ENCODE results near the gene UBE2A.

Gene UBE2A

GRCh38 chrX:119574394-119575266, at the start of gene UBE2A:
Gene UBE2A (plus strand): TSS chrX:119574563. CDS start chrX:119574712, 149 bp downstream.
- DNase-seq (ENCODE audit: low read depth): peak; percentile 81

DNA sequence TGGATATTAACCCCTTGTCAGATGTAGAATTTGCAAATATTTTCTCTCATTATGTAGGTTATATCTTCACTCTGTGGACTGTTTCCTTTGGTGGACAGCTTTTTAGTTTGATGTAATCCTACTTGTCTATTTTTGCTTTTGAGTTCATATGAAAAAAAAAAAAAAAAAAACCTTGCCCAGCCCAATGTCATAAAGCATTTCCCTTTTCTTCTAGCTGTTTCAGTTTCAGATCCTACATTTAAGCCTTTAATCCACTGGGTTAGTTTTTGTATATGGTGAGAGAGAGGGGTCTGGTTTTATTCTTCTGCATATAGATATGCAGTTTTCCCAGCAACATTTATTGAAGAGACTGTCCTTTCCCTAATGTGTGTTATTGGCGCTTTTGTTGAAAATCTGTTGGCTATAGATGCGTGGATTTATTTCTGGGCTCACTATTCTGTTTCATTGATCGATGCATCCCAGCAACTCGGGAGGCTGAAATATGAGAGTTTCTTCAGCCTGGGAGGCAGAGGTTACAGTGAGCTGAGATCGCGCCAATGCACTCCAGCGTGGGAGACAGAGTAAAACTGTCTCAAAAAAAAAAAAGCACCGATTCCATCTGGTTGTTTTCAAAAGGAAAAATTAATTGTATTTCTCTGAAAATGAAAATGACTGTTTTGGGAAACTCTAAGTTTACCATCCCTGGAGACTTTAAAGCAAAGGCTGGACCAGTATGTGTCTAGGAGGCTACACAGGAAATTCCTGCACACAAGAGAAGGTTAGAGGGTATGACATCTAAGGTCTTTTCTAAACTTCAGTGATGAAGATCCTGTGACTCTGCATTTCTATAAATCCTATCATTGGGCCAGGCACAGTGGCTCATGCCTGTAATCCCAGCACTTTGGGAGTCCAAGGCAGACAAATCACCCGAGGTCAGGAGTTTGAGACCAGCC, 44.8 kb upstream of the UBE2A start:
- no peak for DNase-seq (ENCODE audit: low read depth)

GRCh38 chrX:119537487-119537886, 36.9 kb upstream of the UBE2A start:
- no peak for DNase-seq (ENCODE audit: low read depth)

DNA sequence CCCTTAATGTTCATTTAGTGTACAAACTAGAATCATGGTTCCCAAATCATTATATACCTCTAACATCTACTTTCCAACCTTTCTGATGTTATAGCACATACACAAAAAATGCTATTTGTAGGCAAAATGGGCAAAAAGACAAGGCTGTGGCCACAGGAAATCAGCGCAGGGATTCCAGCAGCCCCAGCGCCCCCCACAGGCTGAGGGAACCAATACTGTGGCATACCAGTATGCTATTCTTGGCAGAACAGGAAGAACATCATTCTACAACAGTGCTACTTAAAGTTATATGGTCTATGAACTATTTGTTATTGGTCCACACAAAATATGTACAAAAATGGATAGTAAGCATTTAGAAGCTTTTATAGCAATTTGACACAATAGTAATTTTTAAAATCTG, 34.5 kb upstream of the UBE2A start:
- DNase-seq (ENCODE audit: low read depth): no peak

DNA sequence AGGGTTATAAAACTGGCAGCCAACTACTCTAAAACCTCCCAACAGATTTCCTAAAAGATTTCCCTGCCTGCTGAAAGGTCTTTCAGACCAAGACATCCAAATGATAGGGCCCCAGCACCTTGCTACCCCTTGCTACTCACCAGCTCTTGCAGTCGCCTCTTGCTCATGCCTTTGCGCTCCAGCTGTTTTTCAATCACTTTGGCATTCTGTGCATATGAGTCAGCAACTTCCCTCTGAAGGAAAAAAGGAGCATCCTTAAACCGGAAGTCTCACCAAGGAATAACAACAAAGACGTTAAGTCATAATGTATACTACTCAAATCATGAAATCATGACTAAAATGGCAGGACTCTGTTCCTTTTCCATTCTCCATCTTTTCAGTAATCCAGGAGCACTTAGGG, 33.2 kb upstream of the UBE2A start:
- no peak for DNase-seq (ENCODE audit: low read depth)

- no peak for DNase-seq (ENCODE audit: low read depth)
Measured at GRCh38 chrX:119549327-119550016, 24.9 kb upstream of the UBE2A start.

DNA sequence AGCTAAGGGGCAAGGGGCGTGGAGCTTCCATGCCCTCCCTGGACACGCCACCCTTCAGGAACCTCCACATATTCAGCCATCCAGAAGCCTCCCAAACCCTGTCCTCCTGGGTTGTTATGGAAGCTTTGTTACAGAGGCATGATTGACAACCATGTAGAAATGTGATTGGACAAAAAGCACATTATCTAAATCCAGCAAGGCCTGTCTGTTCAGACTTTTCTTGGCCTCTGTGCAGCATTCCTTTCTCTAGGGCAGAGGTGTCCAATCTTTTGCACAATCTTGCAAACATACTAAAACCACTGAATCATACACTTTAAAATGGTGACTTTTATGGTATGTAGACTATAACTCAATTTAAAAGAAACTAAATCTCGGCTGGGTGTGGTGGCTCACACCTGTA, 21.9 kb upstream of the UBE2A start:
- no peak for DNase-seq (ENCODE audit: low read depth)

DNA sequence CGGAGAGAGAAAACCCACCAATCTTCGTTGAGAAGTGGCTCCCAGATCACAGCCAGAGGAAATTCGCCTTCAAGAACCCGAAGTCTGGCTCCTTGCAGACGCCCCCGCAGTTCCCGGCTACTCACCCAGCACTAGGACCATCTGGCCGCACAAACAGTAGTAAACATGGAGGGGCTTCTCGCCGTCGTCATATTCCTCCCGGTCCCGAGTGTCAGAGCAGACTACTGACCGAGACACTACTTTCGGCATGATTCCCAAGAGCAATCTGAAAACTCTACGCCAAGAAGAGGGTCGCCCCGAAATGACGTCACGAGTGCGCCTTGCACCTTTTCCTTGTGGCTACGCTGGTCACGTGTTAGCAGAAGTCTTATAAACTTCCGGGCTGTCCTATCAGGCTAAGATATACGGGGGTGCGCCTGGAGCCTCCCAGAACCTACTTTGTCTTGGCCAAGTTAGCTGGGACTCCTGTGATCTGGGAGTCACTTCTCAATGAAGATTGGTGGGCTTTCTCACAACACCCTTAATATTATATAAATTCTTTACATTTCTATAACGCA, 9.2 kb upstream of the UBE2A start, which contains the start of gene STEEP1:
Gene STEEP1 (minus strand): TSS at position 303 of the 557 bp plus-strand sequence. CDS start 54 bp downstream, at position 249.
- DNase-seq (ENCODE audit: low read depth): peak; percentile 77

GRCh38 chrX:119570351-119570835, 4.0 kb upstream of the UBE2A start:
- DNase-seq (ENCODE audit: low read depth): no peak

DNA sequence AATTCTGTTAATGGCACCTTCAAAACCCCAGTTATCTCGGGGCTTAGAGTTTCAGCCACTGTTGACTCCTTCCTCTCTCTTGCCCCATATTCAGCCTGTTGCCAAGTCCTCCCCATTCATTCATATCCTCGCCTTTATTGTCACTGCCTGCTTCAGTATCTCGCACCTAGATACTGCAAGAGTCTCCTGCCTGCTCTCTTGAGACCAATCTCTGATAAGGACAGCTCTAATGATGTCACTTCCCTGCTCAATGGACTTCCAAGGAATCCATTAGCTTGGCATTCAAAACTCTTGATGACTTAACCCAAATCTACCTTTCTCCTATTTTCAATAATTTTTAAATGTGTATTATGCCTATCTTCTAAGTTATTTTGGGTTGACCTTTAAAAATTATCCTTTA, 1.1 kb upstream of the UBE2A start:
- DNase-seq (ENCODE audit: low read depth): no peak

GRCh38 chrX:119573840-119574393, 446 bp upstream of the UBE2A start:
- no peak for DNase-seq (ENCODE audit: low read depth)

DNA sequence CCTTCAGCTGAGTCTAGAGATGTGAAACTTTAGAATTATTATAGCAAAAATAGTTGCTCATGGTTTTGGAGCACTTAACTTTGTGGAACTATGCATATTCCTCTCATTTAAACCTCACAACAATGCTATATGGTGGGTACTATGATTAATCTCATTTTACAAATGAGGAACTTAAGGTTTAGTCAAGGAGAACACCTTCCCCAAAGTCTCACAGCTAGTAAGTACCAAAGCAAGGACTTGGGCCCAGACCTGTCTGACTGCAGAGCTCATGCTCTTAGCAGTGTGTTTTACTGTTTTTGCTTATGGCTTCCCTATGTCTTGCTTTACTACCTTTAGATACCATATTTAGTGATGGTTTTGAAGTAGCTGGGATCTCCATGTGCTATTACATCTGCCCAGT, 5.1 kb downstream of the UBE2A start:
- no peak for DNase-seq (ENCODE audit: low read depth)

GRCh38 chrX:119583431-119584059, 9.2 kb downstream of the UBE2A start:
- no peak for DNase-seq (ENCODE audit: low read depth)

- no peak for DNase-seq (ENCODE audit: low read depth)
Measured at GRCh38 chrX:119589810-119590209, 15.4 kb downstream of the UBE2A start.

DNA sequence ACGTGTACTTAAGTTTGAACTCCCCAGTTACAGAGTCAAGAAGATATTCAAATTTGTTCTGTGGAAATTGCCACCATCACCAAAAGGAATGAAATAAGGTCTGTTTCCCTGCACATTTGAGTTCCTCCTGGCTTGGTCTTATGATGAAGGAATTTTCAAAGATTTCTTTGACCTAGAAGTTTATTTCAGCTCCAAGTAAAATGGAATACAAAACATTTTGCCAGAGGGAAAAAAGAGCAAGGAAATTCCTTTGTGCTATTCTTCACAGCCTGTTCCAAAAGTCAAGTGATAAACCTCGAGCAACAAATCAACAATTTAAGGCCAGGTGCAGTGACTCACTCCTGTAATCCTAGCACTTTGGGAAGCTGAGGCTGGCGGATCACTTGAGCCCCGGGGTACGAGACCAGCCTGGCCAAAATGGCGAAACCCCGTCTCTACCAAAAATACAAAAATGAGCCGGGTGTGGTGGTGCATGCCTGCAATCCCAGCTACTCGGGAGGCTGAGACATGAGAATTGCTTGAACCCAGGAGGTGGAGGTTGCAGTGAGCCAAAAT, 28.4 kb downstream of the UBE2A start:
- DNase-seq (ENCODE audit: low read depth): no peak

GRCh38 chrX:119604766-119605463, 30.6 kb downstream of the UBE2A start:
- no peak for DNase-seq (ENCODE audit: low read depth)

GRCh38 chrX:119605464-119606279, 31.3 kb downstream of the UBE2A start:
- DNase-seq (ENCODE audit: low read depth): peak; percentile 23

DNA sequence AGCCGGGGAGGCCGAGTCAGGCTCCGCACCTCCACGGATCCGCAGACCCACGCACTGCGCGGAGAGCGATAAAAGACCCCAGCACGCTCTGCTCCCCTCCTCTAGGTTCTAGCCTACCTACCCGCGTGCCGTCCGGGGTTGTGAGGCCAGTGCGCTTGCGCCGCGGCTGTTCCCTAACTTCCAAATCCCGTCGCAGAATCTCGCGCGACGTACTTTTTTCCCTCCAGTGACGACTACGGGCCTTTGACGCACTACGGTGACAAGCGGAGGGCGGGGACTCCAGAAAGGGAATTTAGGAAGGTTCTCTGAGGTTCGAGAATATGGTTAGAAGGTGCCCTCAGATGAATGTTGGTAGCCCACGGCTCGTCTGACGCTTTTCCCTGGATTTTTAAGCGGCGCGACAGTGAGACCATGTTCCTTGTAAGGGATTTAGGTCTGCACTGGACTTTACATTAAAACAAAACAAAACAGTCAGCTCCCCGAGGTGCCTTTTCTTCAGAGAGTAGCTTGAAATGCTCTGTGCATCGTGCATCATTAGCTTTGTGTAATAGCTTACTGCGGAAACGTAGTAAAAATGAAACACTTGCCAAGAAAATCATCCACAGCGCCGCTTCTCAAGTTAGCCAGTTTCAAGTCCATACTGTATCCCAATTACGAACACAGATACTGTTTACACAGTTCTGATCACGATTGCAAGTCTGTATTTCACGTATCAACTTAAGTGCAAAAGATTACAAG, 32.1 kb downstream of the UBE2A start, which contains the start of gene NKRF:
Gene NKRF (minus strand): TSS at position 145 of the 738 bp plus-strand sequence.
- DNase-seq (ENCODE audit: low read depth): peak; percentile 83
